Activated CD4-positive, alpha-beta T cell treated with anti-CD3 and anti-CD28 coated beads, Interleukin-2, amount 50 U/mL, for 24 hours (primary cell): ENCODE results near the gene DSCAM.

ENCODE experiments used
- DNase-seq, 2 donors: peaks; one replicate each; pipeline ENCODE4 v3.0.0-alpha.2; 2020; ENCODE audit warnings: low read depth in 1 of 2, low spot score in 1 of 2

The DSCAM gene

DNA sequence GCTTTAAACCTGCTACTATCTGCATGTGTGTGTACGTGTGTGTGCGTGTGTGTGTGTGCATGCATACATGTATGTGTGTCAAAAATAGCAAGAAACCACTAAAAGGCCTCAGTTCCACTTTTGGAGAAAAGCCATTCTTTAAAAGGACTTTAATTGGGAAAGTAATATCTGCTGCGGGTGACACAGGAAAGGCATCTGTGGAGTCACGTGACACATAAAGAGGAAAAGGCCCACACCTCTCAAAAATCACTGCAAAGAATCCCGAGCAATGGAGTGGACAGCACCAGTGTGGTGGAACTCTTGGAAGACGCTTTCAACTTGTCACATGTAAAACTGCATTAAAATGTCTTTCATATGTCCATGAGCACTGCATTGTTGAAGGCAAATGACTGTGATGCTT is 63.6 kb downstream of the DSCAM start:
- DNase-seq = no peak

DNA sequence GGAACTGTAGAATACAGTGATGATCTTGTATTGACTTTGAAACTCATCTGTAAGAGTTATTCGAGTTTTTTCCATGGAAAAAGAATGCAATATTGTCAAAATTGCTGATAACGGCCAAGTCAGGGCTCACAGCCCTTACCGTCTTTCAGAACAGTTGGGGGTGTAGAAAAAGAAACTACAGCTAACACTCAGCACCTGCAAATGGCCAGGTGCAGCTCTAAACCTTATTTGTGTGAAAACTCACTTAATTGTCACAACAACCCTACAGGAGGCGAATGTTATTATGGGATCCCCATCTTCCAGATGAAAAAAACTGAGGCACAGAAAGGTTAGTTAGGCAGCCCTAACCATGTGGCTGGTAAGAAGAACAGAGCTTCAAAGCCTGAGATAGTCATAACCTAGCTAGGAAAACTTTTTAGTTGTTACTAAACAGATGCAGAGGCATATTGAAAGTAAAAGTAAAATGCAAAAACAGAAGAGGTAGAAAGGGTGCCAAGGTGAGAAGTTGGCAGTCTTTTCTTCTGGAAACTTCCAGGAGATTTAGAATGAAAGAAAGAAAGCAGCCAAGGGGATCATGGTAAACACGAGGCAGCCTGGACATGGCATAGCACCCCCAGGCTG is 76.4 kb downstream of the DSCAM start:
- DNase-seq = no peak

DNA sequence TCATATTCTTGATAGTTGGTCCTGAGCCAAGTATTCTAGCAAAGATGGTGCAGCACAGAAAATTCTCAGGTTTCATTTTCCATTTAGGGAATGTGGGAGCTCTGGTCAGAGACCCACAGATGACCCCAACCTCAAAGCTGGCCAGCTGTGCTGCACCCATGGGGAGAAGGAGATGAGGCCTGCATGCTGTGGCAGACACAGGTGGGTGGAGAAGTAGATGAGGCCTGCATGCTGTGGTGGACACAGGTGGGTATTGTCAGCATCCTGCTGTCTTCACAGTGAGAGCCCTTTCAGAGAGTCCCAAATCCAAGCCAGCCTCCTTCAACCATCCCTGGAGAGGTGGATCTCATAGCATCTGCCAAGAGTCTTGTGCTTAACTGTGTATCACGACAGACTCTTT is 77.7 kb downstream of the DSCAM start:
- DNase-seq = no peak

DNA sequence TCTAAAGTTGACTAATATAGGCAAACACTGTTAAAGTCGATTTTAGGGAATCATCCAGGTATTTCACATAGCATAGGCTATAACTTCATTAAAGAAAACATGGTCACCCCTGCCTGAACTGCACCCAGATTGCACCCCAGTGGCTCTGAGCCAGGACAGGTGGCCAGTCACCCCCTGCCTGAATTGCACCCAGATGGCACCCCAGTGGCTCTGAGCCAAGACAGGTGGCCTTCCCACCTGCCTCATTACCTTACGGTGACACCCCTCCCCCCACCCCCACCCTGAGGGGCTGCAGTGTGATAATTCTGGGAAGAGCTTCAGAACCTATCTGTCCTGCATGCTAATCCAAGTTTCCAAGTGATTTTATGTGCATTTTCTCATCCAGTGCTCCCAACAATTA is 78.9 kb downstream of the DSCAM start:
- no peak for DNase-seq

DNA sequence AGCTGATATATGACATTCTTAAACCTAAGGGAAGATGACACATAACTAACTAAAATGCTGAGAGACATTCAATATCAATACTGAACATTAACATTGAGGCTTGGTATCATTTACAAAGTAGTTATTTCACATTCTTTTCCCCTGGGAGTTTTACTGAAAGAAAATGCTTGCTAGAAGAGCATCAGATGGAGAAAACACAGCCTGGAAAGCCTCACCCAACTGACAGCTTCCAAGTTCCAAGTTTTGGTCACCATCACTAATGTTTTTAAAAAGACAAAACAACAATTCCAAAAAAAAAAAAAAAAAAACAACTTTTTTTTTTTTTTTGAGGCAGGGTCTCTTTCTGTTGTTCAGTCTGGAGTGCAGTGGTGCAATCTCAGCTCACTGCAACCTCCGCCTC is 80.6 kb downstream of the DSCAM start:
- DNase-seq = no peak

DNA sequence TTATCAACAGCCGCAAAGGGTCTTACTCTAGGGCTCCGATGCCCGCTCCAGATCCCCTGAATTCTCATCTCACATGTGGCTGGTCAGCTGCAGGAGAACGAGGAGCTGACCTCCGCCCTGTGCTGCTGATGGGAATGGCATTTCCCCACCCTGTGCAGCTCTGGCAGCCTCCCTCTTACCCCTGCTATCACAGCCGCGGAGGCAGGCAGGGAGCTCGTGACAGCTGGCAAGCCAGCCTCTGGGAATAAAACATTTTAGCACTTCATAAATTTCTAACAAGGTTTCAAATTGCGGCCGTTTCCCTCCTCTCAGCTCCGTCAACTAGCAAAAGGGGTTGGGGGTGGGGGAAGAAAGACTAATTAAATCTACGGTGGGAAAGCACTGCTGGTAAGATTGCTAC is 81.1 kb downstream of the DSCAM start:
- no peak for DNase-seq

DNA sequence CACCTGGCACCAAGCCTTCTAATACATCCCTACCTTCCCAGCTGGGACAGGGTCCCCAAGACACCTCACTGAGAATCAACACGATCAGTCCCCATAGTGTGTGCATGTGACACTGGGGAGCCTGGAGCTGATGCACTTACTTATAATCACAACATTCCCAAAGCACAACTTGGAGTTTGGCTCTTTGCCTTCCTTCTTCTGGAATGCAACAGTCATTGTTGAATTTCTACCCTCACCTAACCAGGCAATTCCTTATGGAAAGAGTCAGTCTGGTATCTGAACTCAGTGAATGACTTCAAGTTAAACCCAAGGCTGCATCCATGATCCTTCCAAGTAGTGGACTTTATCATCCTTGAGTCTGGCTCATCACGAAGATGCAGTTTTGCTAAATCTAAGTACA is 86.1 kb downstream of the DSCAM start:
- no peak for DNase-seq

DNA sequence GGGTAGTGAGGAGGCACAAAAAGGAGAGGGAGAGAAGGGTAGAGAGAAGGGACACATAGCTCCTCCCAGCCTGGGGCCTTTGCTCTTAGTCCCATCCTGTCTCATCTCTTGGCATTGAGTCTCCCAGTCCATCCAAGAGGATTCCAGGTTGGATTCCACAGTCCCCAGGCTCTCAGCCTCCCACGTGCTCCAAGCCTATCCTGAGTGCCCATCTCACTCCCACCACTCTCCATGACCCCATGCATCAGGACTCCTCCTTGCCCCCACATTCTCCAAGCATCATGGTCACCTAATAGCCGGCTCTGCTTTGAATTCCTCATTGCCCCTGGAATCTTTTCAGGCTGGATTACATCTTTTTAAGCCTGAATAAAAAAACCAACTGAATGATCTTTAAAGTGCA is 87.9 kb downstream of the DSCAM start:
- no peak for DNase-seq

DNA sequence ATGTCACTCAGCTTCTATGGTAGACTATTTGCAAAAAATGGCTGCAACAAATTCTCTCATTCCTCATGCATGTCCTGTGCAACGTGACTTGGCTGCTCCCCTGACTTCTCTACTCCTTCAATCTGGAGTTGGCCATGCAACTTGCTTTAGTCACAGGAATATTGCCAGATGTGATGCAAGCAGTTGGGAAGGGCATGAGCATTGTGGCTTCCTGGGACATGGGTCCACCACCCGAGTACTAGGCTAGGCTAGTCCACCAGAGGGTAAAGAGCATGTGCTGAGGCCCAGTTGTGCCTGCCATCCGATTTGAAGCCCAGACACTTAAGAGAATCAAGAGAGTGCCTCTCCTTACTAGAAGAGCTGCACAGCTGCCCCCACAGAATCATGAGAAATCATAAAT is 89.6 kb downstream of the DSCAM start:
- no peak for DNase-seq

DNA sequence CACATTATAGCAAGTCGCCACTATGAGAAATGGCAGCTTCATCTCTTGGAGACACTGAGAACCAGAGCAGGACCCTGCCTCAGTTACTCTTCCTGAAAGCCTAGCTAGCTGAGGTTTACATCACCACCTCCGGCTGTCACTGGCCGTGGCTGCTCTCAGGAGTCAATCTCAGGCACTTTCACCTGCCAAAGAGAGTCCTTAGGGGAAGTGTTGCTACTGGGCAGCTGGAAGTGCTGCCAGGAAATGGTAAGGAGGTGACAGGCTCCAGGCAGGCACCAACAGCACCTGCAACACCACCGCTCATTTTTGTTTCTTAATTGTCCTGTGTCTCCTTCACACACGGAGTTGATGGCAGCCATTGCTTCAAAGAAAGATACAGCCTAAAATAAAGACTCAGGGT is 92.5 kb downstream of the DSCAM start:
- no peak for DNase-seq

DNA sequence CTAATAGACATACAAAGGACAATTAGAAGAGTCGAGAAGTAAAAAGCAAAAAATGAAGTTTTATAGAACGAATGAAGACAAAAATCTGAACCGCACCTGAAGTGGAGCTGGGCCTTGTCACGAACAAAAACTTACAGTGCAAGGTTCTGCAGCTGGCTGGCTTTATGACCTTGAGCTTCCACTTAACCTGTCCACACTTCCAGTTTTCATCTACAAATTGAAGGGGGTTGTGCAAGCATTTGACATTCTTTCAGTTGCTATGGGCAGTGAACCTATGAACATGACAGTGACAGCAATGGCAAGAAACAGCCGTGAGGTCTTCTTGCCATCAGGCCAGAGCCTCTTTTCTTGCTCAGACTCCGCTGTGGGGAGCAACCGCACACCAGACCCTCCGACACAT is 93.2 kb downstream of the DSCAM start:
- DNase-seq = no peak

DNA sequence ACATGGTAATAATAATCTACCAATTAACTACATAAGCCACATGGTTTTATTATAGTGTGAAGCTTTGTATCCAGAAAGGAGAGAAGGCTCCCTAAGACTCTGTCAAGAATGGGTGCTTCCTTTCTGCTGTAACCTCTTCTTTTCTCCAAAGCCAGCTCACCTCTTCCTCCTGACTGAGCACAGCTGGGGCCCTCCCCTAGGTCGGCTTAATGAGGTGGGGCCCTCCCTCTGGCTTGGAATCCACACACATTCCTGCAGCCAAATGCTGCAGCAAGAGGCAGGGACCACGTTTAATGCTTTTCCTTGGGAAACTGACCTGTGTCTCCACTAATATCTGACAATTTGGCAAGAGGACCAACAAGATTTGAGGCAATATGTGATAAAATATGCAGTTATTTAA is 94.8 kb downstream of the DSCAM start:
- no peak for DNase-seq

DNA sequence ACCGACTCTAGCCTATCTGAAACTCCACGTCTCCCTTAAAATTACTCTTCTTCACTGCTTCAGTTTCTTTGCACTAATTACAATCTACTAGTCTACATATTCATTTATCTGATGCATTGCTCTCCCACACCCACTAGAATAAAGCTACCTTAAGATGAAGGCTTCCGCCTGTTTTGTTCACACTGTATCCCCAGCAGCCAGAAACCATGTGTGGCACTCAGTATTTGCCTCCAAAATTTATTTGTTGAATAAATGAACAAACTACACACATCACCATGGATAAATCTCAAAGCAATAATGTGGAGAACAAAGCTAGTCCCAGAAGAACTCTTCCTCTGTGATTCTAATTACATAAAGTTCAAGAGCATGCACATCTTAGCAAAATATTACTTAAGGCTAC is 95.7 kb downstream of the DSCAM start:
- DNase-seq = no peak

DNA sequence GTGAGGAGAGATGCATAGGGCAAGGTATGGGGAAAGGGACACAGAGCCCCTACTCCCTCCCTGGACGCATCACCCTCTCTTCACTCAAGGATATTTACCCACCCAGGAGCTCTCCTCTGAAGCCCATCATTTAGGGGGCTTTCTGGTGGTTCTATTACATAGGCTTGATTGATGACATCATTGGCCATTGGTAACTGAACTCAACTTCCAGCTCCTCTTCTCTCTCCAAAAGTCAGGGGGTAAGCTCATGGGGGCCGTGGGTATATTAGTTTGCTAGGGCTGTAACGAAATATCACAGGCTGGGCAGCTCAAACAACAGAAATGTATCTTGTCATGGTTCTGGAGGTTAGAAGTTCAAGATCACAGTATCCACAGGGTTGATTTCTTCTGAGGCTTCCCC is 110.8 kb downstream of the DSCAM start:
- no peak for DNase-seq

DNA sequence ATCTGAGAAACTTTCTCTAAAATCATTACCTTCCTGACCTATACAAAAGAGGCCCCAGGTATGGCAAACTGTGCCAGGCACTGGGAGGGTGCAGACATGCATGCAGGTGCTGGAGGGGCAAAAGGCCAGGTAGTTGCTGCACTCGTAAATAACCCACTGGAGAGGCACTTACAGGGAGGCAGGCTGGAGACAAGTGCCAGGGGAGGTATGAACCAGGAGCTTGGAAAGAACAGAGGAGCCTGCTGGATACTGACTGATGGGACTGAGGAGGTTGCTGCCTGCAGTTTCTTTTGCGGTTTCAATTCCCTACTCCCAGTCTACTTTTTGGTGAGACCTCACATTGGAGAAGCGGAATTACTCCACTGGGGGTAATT is 113.9 kb downstream of the DSCAM start:
- DNase-seq = no peak

DNA sequence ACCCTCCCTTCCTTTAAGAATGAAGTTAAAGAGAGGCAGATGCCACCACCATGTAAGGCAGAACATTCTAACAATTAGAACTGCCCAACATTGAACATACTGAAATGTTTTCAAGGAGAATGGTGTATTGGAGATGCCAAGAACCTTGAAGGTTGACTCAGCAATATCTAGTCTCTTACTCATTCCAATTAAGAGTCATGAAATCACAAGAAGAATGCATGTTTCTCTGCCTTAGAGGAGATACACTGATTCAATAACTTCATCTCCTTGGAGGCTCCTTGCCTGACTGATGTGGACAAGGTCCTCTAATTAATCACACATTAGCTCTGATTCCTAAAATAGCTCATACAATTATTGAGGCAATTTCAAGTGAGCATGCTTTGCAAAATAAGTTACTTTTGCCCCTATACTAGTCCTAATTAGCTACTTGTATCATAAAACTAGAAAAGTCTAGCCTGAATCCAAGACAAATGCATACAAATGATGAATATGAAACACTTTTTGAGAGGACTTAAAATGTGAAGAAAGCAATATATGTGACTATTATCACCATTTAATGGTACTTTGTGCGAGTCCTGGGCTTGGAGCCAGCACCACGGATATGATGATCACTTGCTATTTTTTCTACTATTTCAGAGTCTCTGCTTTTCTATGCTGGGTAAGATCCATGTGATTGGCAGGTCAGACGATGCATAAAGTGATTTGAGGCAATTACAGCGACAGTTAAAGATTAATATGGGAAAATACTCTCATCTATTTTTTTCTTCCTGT is 114.5 kb downstream of the DSCAM start:
- DNase-seq = no peak

DNA sequence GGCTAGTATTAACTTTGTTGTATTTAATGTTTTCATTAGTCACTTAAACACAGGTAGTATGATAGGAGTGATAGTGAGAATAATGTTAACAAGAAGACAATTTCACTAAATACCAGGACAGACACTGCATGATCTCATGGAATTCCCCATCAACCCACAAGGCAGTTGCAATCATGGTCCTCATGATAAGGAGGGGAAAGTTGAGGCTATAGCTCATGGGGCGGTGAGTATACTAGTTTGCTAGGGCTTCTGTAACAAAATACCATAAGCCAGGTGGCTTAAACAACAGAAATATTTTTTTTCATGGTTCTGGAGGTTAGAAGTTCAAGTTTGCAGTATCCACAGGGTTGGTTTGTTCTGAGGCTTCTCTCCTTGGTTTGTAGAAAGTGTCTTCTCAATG is 115.8 kb downstream of the DSCAM start:
- DNase-seq = no peak

DNA sequence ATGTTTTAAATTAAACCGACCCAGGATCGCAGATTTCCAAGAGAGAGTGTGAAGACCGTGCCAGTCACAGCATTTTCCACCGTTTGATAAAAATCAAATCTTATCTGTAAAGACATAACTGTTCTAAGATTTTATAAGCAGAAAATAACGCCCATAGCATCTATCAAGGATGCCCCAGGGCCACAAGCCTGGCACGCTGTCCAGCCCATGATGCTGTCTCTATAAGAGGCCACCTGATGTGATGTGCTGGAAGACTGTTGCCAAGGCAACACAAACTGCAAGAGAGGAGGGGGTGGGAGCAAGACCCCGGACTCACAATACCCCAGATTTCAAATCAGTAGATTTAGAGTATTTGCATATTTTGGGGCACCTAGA is 116.5 kb downstream of the DSCAM start:
- no peak for DNase-seq

DNA sequence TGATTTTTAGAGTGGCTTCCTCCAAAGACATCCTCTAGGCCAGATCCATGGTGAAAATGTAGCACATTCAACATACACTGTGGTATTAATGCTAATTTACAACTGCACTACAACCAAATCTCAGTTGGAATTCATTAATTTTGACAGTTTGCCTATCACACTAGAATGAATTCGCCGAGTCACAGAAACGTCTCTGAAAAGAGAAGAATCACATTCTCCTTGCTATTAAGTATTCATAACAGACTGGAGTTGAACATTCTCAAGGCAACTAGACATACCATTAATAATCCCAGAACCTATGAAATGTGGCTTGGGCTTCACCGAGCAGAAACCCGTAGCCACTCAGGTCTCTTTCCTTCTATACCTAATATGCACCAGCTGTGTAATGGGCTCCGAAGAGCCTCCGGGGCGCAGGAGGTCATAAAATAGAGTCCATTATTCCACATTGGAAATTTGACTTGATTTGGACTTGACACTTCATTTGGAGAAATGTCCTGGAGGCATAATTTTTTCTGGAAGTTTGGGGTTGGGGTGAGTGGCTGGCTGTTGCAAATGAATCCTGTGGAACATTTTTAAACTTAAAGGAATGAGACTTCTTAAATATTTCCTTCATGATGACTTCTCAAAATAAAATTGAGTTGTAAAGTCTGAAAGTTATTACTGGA is 117.1 kb downstream of the DSCAM start:
- no peak for DNase-seq

DNA sequence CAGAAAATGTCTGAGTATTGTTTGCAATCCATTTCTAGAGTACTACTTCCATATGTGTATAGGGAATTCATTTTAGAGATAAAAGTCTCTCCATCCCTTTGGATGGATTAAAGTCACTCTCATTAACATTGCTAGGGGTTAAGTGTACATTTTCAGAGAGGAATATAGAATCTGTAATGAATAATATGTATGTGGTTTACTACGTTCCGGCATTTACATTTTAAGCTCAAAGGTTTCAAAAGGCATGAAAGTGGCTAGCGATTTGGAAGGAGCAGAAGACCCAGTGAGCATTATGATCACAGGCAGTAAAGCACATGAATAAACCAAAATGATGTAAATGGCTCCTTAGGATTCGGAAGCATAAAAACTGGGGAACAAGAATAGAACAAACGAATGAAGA is 123.0 kb downstream of the DSCAM start:
- DNase-seq = no peak

DNA sequence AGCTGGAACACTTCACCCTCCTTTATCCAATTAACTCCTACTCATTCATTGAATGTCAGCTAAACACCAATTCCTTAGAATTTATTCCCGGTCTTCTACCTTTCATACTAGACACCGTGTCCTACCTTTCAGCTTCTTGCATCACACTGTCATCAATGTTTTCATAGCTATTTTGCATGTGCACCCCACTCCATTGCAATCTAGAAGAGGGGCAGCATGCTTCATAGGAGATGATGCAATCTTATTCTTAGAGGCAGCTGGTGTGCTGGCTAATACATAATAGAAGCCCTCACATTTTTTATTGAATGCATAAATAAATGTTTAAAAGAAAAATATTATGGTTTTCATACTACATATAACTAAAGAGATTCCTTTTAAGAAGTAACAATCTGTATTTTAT is 123.6 kb downstream of the DSCAM start:
- no peak for DNase-seq

DNA sequence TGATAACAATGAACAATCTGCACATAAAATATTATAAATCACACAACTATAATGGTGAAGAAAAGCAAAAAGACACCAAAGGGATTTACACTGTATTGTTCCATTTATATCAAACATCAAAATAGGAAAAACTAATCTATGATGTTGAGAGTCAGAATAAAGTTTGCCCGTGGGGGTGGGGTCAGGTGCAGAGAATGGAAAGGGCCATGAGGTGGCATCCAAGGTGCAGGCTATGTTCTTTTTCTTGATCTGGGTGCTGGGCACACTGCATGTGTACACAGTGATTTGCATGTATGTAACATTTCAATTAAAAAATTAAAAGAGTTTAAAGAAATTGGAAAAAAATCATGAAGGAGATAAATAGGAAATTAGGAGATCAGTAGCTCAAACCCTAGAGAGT is 127.3 kb downstream of the DSCAM start:
- DNase-seq = no peak

DNA sequence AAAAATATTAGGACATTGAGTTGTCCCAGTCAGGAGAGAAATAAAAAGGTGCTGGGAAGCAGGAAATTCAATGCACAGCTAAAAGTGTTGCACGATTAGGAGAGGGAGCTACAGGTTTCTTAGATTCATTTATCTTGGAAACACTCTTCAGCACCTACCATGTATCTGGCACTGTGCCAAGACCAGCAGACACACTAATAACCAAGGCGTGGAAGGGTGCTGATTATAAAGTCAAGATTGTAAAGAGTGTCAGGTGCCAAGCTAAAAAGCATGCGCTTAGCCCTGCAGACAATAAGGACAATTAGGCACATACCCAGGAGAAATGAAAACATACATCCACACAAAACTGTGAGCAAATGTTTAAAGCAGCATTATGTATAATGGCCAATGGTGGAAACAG is 129.9 kb downstream of the DSCAM start:
- DNase-seq = no peak
